Measurements from ENCODE around the gene SYNGR2. TPM values are rescaled to one million over a fixed set of nuclear protein-coding genes. Genes with fewer than 3 reads are reported as not detected.

Gene SYNGR2
- total and polyA plus RNA-seq, 2 experiments from 2014 or later = 107 to 269 TPM

- Histone ChIP-seq H3K4me3 (no peak overlapping the region), H3K36me3 (no peaks in the 10 kb centered on the region), H3K27ac (peak overlapping the region; percentile 48), H3K27me3 (no peaks in the 10 kb centered on the region), H3K4me1 (ENCODE audit: low read depth) (peaks cover 27% of the 10 kb centered on the region), H3K9me3 (ENCODE audit: low read depth) (no peaks in the 10 kb centered on the region)
- TF ChIP-seq, protein P1, sequence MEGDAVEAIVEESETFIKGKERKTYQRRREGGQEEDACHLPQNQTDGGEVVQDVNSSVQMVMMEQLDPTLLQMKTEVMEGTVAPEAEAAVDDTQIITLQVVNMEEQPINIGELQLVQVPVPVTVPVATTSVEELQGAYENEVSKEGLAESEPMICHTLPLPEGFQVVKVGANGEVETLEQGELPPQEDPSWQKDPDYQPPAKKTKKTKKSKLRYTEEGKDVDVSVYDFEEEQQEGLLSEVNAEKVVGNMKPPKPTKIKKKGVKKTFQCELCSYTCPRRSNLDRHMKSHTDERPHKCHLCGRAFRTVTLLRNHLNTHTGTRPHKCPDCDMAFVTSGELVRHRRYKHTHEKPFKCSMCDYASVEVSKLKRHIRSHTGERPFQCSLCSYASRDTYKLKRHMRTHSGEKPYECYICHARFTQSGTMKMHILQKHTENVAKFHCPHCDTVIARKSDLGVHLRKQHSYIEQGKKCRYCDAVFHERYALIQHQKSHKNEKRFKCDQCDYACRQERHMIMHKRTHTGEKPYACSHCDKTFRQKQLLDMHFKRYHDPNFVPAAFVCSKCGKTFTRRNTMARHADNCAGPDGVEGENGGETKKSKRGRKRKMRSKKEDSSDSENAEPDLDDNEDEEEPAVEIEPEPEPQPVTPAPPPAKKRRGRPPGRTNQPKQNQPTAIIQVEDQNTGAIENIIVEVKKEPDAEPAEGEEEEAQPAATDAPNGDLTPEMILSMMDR (IDR thresholded peaks at IDR 0.05; ENCODE audit: low read depth, low read length) = no peak
- DNase-seq (ENCODE audit: low read depth in 1 of 2, low spot score in 1 of 2) = no peak
These were observed 12.1 kb downstream of the SYNGR2 start for GRCh38 chr17:78180508-78180907.

DNA sequence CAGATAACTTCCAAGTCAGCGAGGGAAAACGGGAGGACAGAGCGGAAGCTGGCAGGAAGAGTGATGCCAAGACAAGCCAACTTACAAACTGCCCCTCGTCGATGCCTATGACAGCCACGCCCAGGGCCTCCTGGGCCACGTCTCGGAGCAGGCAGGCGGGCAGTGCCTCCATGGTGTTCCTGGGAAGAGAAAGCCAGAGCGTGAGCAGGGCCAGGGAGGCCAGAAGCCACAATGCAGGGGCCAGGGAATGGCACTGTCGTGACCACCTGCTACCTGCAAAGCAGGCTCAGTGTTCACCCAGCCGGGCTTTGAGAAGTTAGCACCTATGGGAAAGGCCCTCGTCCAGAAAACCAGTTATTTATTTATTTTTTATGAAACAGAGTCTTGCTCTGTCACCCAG lies 14.1 kb downstream of the SYNGR2 start:
- H3K27ac ChIP-seq = no peak overlapping the region
- TF ChIP-seq, protein P1 (IDR thresholded peaks at IDR 0.05; ENCODE audit: low read depth, low read length) = no peak
- H3K4me3 ChIP-seq = no peak overlapping the region
- no peaks in the 10 kb centered on the region for H3K27me3 ChIP-seq
- H3K36me3 ChIP-seq = no peaks in the 10 kb centered on the region
- no peak for DNase-seq (ENCODE audit: low read depth in 1 of 2, low spot score in 1 of 2)
- peaks cover 13% of the 10 kb centered on the region for H3K4me1 ChIP-seq (ENCODE audit: low read depth)
- H3K9me3 ChIP-seq (ENCODE audit: low read depth) = no peaks in the 10 kb centered on the region

DNA sequence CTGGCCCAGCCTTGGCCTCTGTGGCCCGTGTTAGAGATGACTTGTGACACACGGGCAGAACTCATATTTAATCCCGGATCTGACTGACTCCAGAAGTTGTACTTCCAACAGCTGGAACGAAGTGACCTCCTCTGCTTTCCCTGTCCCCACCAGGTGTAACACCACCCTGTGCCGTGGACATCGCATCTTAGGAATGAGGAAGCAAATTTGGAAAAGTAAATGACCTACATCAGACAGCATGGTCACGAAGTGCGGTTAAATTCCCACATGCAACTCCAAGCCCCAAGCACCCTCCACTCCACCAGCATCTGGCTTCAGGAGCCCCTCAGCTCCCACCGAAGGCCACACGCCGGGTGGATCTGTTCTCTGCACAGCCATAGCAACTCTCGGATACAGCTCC lies 15.5 kb downstream of the SYNGR2 start:
- H3K4me1 ChIP-seq (ENCODE audit: low read depth) = peaks cover 19% of the 10 kb centered on the region
- DNase-seq (ENCODE audit: low read depth in 1 of 2, low spot score in 1 of 2) = no peak
- no peak overlapping the region for H3K27ac ChIP-seq
- no peaks in the 10 kb centered on the region for H3K27me3 ChIP-seq
- TF ChIP-seq, protein P1 (IDR thresholded peaks at IDR 0.05; ENCODE audit: low read depth, low read length) = no peak
- H3K9me3 ChIP-seq (ENCODE audit: low read depth) = no peaks in the 10 kb centered on the region
- H3K4me3 ChIP-seq = no peak overlapping the region
- H3K36me3 ChIP-seq = no peaks in the 10 kb centered on the region

DNA sequence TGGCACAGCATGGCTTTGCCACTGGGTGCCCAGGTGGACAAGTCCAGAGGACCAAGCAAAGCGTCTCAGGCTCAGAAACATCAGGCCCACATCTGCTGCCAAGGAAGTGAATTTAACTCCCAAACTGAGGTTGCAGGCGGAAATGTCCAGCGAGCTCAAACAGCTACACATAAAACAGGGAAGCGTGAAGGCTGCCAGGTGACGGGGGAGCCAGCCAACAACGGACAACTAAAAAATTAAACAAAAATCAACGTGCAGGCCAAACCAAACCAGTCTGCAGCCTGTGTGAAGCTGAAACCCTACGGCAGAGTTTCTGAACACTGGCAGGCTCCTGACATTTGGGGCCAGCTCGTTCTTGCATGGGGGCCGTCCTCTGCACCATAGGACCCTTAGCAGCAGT lies 16.0 kb downstream of the SYNGR2 start:
- H3K4me1 ChIP-seq (ENCODE audit: low read depth) = peaks cover 19% of the 10 kb centered on the region
- H3K4me3 ChIP-seq = no peak overlapping the region
- TF ChIP-seq, protein P1 (IDR thresholded peaks at IDR 0.05; ENCODE audit: low read depth, low read length) = no peak
- H3K36me3 ChIP-seq = no peaks in the 10 kb centered on the region
- H3K27me3 ChIP-seq = no peaks in the 10 kb centered on the region
- no peaks in the 10 kb centered on the region for H3K9me3 ChIP-seq (ENCODE audit: low read depth)
- no peak overlapping the region for H3K27ac ChIP-seq
- no peak for DNase-seq (ENCODE audit: low read depth in 1 of 2, low spot score in 1 of 2)

GRCh38 chr17:78184868-78185267 lies 16.5 kb downstream of the SYNGR2 start:
- Histone ChIP-seq H3K27ac (no peak overlapping the region), H3K36me3 (no peaks in the 10 kb centered on the region), H3K4me1 (ENCODE audit: low read depth) (peaks cover 17% of the 10 kb centered on the region), H3K9me3 (ENCODE audit: low read depth) (no peaks in the 10 kb centered on the region), H3K4me3 (no peak overlapping the region), H3K27me3 (no peaks in the 10 kb centered on the region)
- no peak for DNase-seq (ENCODE audit: low read depth in 1 of 2, low spot score in 1 of 2)
- TF ChIP-seq, protein P1 (IDR thresholded peaks at IDR 0.05; ENCODE audit: low read depth, low read length) = no peak

Data from cardiac muscle cell (in vitro differentiated cells and primary cell).